Measurements from ENCODE around the gene LCP2.
"Not testable (repeated sequence)": the region's sequence is repeated elsewhere in the genome, so short reads cannot be mapped to it uniquely, and the experiment has no call there.

The LCP2 gene

GRCh38 chr5:170254056-170254455 is 43.5 kb downstream of the LCP2 start:
- no peaks in the 10 kb centered on the region for H3K9me3 Mint-ChIP-seq
- H3K4me1 Mint-ChIP-seq (ENCODE audit: low read depth in 2 of 2): peaks cover 27 to 46% of the 10 kb centered on the region in 2 donors
- H3K36me3 Mint-ChIP-seq (ENCODE audit: insufficient read depth): peaks cover 100% of the 10 kb centered on the region
- DNase-seq (peak; percentile 60 to 69 (median 67)), ATAC-seq (replicated peaks) (peak; percentile 96)
- peak overlapping the region; percentile 3 to 20 for H3K4me3 Mint-ChIP-seq
- peak overlapping the region; percentile 69 to 75 for H3K27ac Mint-ChIP-seq
- no peaks in the 10 kb centered on the region for H3K27me3 Mint-ChIP-seq

GRCh38 chr5:170252720-170253350 is 44.7 kb downstream of the LCP2 start:
- peaks cover 27 to 41% of the 10 kb centered on the region in 2 donors for H3K4me1 Mint-ChIP-seq (ENCODE audit: low read depth in 2 of 2)

GRCh38 chr5:170252109-170252508 is 45.5 kb downstream of the LCP2 start:
- ATAC-seq (replicated peaks): no peak
- Mint-ChIP-seq H3K27me3 (no peaks in the 10 kb centered on the region), H3K4me1 (ENCODE audit: low read depth in 2 of 2) (peaks cover 27 to 39% of the 10 kb centered on the region in 2 donors), H3K36me3 (ENCODE audit: insufficient read depth) (peaks cover 100% of the 10 kb centered on the region), H3K9me3 (no peaks in the 10 kb centered on the region), H3K27ac (peak overlapping the region in 1 of 2 donors; percentile 75), H3K4me3 (no peak overlapping the region)
- DNase-seq: no peak

More at GRCh38 chr5:170252720-170253350, 44.7 kb downstream of the LCP2 start:
- peaks cover 100% of the 10 kb centered on the region for H3K36me3 Mint-ChIP-seq (ENCODE audit: insufficient read depth)
- H3K9me3 Mint-ChIP-seq: no peaks in the 10 kb centered on the region
- peak overlapping the region; percentile 69 to 75 for H3K27ac Mint-ChIP-seq
- H3K27me3 Mint-ChIP-seq: no peaks in the 10 kb centered on the region
- DNase-seq (no peak), ATAC-seq (replicated peaks) (no peak)
- no peak overlapping the region for H3K4me3 Mint-ChIP-seq

GRCh38 chr5:170251462-170251861 is 46.1 kb downstream of the LCP2 start:
- ATAC-seq (replicated peaks) (no peak), DNase-seq (no peak)
- Mint-ChIP-seq H3K27me3 (no peaks in the 10 kb centered on the region), H3K27ac (peak overlapping the region in 1 of 2 donors; percentile 75), H3K4me1 (ENCODE audit: low read depth in 2 of 2) (peaks cover 27 to 33% of the 10 kb centered on the region in 2 donors), H3K4me3 (no peak overlapping the region), H3K9me3 (no peaks in the 10 kb centered on the region), H3K36me3 (ENCODE audit: insufficient read depth) (peaks cover 100% of the 10 kb centered on the region)

GRCh38 chr5:170250810-170251317 is 46.7 kb downstream of the LCP2 start:
- no peaks in the 10 kb centered on the region for H3K27me3 Mint-ChIP-seq
- no peak for ATAC-seq (replicated peaks)
- H3K36me3 Mint-ChIP-seq (ENCODE audit: insufficient read depth): peaks cover 98% of the 10 kb centered on the region
- no peak for DNase-seq
- no peak overlapping the region for H3K27ac Mint-ChIP-seq
- peaks cover 22 to 28% of the 10 kb centered on the region in 2 donors for H3K4me1 Mint-ChIP-seq (ENCODE audit: low read depth in 2 of 2)
- H3K9me3 Mint-ChIP-seq: no peaks in the 10 kb centered on the region
- no peak overlapping the region for H3K4me3 Mint-ChIP-seq

- DNase-seq (no peak), ATAC-seq (replicated peaks) (no peak)
- H3K4me3 Mint-ChIP-seq: no peak overlapping the region
- no peaks in the 10 kb centered on the region for H3K9me3 Mint-ChIP-seq
- no peaks in the 10 kb centered on the region for H3K27me3 Mint-ChIP-seq
- H3K36me3 Mint-ChIP-seq (ENCODE audit: insufficient read depth): peaks cover 91% of the 10 kb centered on the region
- H3K4me1 Mint-ChIP-seq (ENCODE audit: low read depth in 2 of 2): peaks cover 15 to 20% of the 10 kb centered on the region in 2 donors
- H3K27ac Mint-ChIP-seq: peak overlapping the region; percentile 44 to 59
Measured at GRCh38 chr5:170249355-170249754, 48.2 kb downstream of the LCP2 start.

GRCh38 chr5:170248931-170249227 is 48.7 kb downstream of the LCP2 start:
- H3K27me3 Mint-ChIP-seq; DNase-seq; H3K4me3 Mint-ChIP-seq; H3K9me3 Mint-ChIP-seq; ATAC-seq (replicated peaks): not testable (repeated sequence)
- H3K4me1 Mint-ChIP-seq (ENCODE audit: low read depth in 2 of 2): peaks cover 10 to 15% of the 10 kb centered on the region in 2 donors
- peaks cover 87% of the 10 kb centered on the region for H3K36me3 Mint-ChIP-seq (ENCODE audit: insufficient read depth)
- peak overlapping the region in 1 of 2 donors; percentile 59 for H3K27ac Mint-ChIP-seq

- peaks cover 81% of the 10 kb centered on the region for H3K36me3 Mint-ChIP-seq (ENCODE audit: insufficient read depth)
- no peak for ATAC-seq (replicated peaks)
- DNase-seq: no peak
- H3K4me3 Mint-ChIP-seq: no peak overlapping the region
- no peaks in the 10 kb centered on the region for H3K27me3 Mint-ChIP-seq
- H3K4me1 Mint-ChIP-seq (ENCODE audit: low read depth in 2 of 2): peaks cover 8 to 12% of the 10 kb centered on the region in 2 donors
- no peaks in the 10 kb centered on the region for H3K9me3 Mint-ChIP-seq
- peak overlapping the region in 1 of 2 donors; percentile 59 for H3K27ac Mint-ChIP-seq
Measured at GRCh38 chr5:170248172-170248930, 49.2 kb downstream of the LCP2 start.

- Mint-ChIP-seq H3K4me3 (no peak overlapping the region), H3K27ac (peak overlapping the region in 1 of 2 donors; percentile 53), H3K4me1 (ENCODE audit: low read depth in 2 of 2) (peaks cover 8 to 12% of the 10 kb centered on the region in 2 donors), H3K36me3 (ENCODE audit: insufficient read depth) (peaks cover 72% of the 10 kb centered on the region), H3K27me3 (no peaks in the 10 kb centered on the region), H3K9me3 (no peaks in the 10 kb centered on the region)
- DNase-seq (no peak), ATAC-seq (replicated peaks) (no peak)
Measured at GRCh38 chr5:170247363-170247762, 50.2 kb downstream of the LCP2 start.

- H3K4me1 Mint-ChIP-seq (ENCODE audit: low read depth in 2 of 2): peaks cover 8% of the 10 kb centered on the region in 2 donors
- ATAC-seq (replicated peaks) (no peak), DNase-seq (no peak)
- H3K27me3 Mint-ChIP-seq: no peaks in the 10 kb centered on the region
- no peaks in the 10 kb centered on the region for H3K9me3 Mint-ChIP-seq
- H3K4me3 Mint-ChIP-seq: no peak overlapping the region
- peaks cover 61% of the 10 kb centered on the region for H3K36me3 Mint-ChIP-seq (ENCODE audit: insufficient read depth)
- H3K27ac Mint-ChIP-seq: peak overlapping the region in 1 of 2 donors; percentile 53
Measured at GRCh38 chr5:170246126-170246870, 51.3 kb downstream of the LCP2 start.

- not testable (repeated sequence) for H3K4me1 Mint-ChIP-seq (ENCODE audit: low read depth in 2 of 2); H3K27ac Mint-ChIP-seq
- H3K36me3 Mint-ChIP-seq (ENCODE audit: insufficient read depth): peaks cover 52% of the 10 kb centered on the region
Measured at GRCh38 chr5:170245436-170245835, 52.1 kb downstream of the LCP2 start.

GRCh38 chr5:170238456-170239196 is 59.0 kb downstream of the LCP2 start:
- Mint-ChIP-seq H3K27ac (peak overlapping the region in 1 of 2 donors; percentile 3), H3K9me3 (no peaks in the 10 kb centered on the region), H3K27me3 (no peaks in the 10 kb centered on the region), H3K4me1 (ENCODE audit: low read depth in 2 of 2) (peaks cover 0 to 2% of the 10 kb centered on the region in 2 donors), H3K4me3 (no peak overlapping the region), H3K36me3 (ENCODE audit: insufficient read depth) (no peaks in the 10 kb centered on the region)
- DNase-seq (no peak), ATAC-seq (replicated peaks) (no peak)

More at GRCh38 chr5:170245436-170245835, 52.1 kb downstream of the LCP2 start:
- not testable (repeated sequence) for H3K9me3 Mint-ChIP-seq; H3K4me3 Mint-ChIP-seq; ATAC-seq (replicated peaks); DNase-seq; H3K27me3 Mint-ChIP-seq

Measured in effector memory CD8-positive, alpha-beta T cell (primary cell).